Measurements from ENCODE around the gene FAM83C.

GRCh38 chr20:35254448-35254999 is 37.7 kb downstream of the FAM83C start:
- TF ChIP-seq, protein P1, sequence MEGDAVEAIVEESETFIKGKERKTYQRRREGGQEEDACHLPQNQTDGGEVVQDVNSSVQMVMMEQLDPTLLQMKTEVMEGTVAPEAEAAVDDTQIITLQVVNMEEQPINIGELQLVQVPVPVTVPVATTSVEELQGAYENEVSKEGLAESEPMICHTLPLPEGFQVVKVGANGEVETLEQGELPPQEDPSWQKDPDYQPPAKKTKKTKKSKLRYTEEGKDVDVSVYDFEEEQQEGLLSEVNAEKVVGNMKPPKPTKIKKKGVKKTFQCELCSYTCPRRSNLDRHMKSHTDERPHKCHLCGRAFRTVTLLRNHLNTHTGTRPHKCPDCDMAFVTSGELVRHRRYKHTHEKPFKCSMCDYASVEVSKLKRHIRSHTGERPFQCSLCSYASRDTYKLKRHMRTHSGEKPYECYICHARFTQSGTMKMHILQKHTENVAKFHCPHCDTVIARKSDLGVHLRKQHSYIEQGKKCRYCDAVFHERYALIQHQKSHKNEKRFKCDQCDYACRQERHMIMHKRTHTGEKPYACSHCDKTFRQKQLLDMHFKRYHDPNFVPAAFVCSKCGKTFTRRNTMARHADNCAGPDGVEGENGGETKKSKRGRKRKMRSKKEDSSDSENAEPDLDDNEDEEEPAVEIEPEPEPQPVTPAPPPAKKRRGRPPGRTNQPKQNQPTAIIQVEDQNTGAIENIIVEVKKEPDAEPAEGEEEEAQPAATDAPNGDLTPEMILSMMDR (IDR thresholded peaks at IDR 0.05), result no peak
- TF ChIP-seq EZH2 (IDR thresholded peaks at IDR 0.05) (no peak), EZH2phosphoT487 (IDR thresholded peaks at IDR 0.05) (no peak)
